ENCODE data around the gene OR51G2.

Gene OR51G2

GRCh38 chr11:4863876-4864275, 55.3 kb downstream of the OR51G2 start:
- no peak overlapping the region for H3K4me3 ChIP-seq (ENCODE audit: low read depth, low read length)
- no peak overlapping the region for H3K9ac ChIP-seq (ENCODE audit: low read depth, low read length)
- H3K27ac ChIP-seq (ENCODE audit: low read depth, low read length): peak overlapping the region; percentile 90
- H3K4me1 ChIP-seq (ENCODE audit: control insufficient read depth, insufficient read depth, low read length): peaks cover 22% of the 10 kb centered on the region
- H3K27me3 ChIP-seq (ENCODE audit: control insufficient read depth, insufficient read depth, low read length): no peaks in the 10 kb centered on the region
- H3K9me3 ChIP-seq (ENCODE audit: control insufficient read depth, insufficient read depth, low read length): no peaks in the 10 kb centered on the region; the same call in 1 of the 2 replicates
- no peaks in the 10 kb centered on the region for H3K36me3 ChIP-seq (ENCODE audit: control insufficient read depth, insufficient read depth, low read length)
